Heart left ventricle (tissue), 13 donors: Measurements from ENCODE around the gene ENTR1.

Experiments used
- POLR2A ChIP-seq, 2 donors: fragments of 450-650 bp; IDR thresholded peaks; one replicate each; pipeline ENCODE4 v1.6.1; 2017; ENCODE audit warnings: antibody characterized with exemption in 2 of 2, mild to moderate bottlenecking in 2 of 2, moderate library complexity in 2 of 2
- TF ChIP-seq, protein P1 (sequence below), 12 donors: fragments of 200-600 bp; sonication (generic) in 4 of 12; IDR thresholded peaks; one replicate each; pipeline versions ENCODE4 v1.5.0 to v1.8.0; 2018 to 2022; ENCODE audit warnings: antibody characterized with exemption in 12 of 12, mild to moderate bottlenecking in 5 of 12
- donor health status: ischemic (EF 13 %, LVEDD 7.1; RV severe dilation, severe dysfunction).
- donor health status: DM: no; HTN: yes; CAD: no.
- donor health status: DM: no; HTN: no; CAD: no.
- donor health status: ischemic (EF 25% LVEDD 6.9; RV normal size, moderate dysfunction).
- donor health status: ischemic (EF 25% LVEDD 5.7; RV mildly dilated, moderate dysfunction).
- donor health status: ischemic (EF 35%, LVEDD 5.7; RV mildly dilated, moderate dysfunction).
- donor health status: nonischemic (EF 11% LVEDD 7.7; RV severe dilation, severe dysfunction).
- donor health status: DM: yes; HTN: yes; CAD: no.
- donor health status: PGD.
- donor health status: ischemic (EF 29% LVEDD 5.4; RV normal size, mild dysfunction).
- donor health status: nonischemic (EF 23%, LVEDD 6.1; RV moderate dilation, normal function).

DNA sequence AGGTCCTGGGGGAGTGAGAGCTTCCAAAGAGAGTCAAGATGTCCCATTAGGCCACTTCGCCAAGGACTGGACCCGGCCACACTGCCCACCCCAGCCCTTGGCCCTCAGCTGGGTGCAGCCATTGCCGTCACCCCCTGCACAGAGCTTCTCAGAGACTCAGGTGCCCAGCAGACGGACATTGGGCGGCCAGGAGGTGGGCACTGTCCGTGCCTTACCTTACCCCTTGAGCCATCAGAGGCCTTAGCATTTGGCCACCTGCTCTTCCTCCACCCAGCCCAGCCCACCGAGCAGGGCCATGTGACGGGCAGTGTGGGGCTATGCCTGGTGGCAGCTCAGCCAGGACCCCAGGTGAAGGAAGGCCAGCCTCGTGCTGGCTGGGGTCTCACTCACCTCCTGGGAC, 43.6 kb downstream of the ENTR1 start:
- TF ChIP-seq, protein P1, sequence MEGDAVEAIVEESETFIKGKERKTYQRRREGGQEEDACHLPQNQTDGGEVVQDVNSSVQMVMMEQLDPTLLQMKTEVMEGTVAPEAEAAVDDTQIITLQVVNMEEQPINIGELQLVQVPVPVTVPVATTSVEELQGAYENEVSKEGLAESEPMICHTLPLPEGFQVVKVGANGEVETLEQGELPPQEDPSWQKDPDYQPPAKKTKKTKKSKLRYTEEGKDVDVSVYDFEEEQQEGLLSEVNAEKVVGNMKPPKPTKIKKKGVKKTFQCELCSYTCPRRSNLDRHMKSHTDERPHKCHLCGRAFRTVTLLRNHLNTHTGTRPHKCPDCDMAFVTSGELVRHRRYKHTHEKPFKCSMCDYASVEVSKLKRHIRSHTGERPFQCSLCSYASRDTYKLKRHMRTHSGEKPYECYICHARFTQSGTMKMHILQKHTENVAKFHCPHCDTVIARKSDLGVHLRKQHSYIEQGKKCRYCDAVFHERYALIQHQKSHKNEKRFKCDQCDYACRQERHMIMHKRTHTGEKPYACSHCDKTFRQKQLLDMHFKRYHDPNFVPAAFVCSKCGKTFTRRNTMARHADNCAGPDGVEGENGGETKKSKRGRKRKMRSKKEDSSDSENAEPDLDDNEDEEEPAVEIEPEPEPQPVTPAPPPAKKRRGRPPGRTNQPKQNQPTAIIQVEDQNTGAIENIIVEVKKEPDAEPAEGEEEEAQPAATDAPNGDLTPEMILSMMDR (IDR thresholded peaks at IDR 0.05) = no peak
- no peak for TF ChIP-seq POLR2A (IDR thresholded peaks at IDR 0.05)
